ENCODE data around the gene NAALADL2.

NAALADL2 gene

GRCh38 chr3:175713268-175713667 lies 854.1 kb downstream of the NAALADL2 start:
- no peaks in the 10 kb centered on the region for H3K36me3 ChIP-seq (ENCODE audit: control insufficient read depth, insufficient read depth, low read length)
- no peak for DNase-seq (ENCODE audit: low read depth, low spot score)
- no peaks in the 10 kb centered on the region for H3K9me3 ChIP-seq (ENCODE audit: control insufficient read depth, insufficient read depth, low read length)
- no peaks in the 10 kb centered on the region for H3K27me3 ChIP-seq (ENCODE audit: control insufficient read depth, insufficient read depth, low read length)
- no peak overlapping the region for H3K4me3 ChIP-seq (ENCODE audit: low read length)
- H3K27ac ChIP-seq (ENCODE audit: low read length), result no peak overlapping the region
- no peaks in the 10 kb centered on the region for H3K4me1 ChIP-seq (ENCODE audit: control insufficient read depth, insufficient read depth, low read length)

DNA sequence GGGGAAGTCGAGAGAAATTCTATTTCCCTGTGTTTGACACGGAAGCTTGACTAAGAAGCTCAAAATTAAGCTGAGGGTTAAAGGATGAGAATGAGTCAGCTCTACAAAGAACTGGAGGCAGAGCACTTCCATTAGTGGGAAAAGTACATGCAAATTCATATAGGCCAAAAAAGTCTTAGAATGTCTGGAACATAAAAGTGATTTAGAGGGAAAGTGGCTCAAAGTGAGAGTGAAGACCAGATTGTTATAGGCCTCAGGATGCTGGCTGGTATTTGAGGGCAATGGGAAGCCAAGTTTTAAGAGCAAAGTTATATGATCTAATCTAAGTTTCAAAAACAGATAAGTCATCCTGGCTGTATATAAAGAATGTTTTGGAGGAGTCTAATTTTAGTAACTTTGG lies 857.3 kb downstream of the NAALADL2 start:
- DNase-seq (ENCODE audit: low read depth, low spot score), result no peak
- Histone ChIP-seq H3K4me1 (ENCODE audit: control insufficient read depth, insufficient read depth, low read length) (no peaks in the 10 kb centered on the region), H3K36me3 (ENCODE audit: control insufficient read depth, insufficient read depth, low read length) (no peaks in the 10 kb centered on the region), H3K4me3 (ENCODE audit: low read length) (no peak overlapping the region), H3K27me3 (ENCODE audit: control insufficient read depth, insufficient read depth, low read length) (no peaks in the 10 kb centered on the region), H3K9me3 (ENCODE audit: control insufficient read depth, insufficient read depth, low read length) (no peaks in the 10 kb centered on the region), H3K27ac (ENCODE audit: low read length) (no peak overlapping the region)
- no CpG with 5 or more reads among the region's 2 CpGs for WGBS (ENCODE audit: insufficient coverage, insufficient read length)

DNA sequence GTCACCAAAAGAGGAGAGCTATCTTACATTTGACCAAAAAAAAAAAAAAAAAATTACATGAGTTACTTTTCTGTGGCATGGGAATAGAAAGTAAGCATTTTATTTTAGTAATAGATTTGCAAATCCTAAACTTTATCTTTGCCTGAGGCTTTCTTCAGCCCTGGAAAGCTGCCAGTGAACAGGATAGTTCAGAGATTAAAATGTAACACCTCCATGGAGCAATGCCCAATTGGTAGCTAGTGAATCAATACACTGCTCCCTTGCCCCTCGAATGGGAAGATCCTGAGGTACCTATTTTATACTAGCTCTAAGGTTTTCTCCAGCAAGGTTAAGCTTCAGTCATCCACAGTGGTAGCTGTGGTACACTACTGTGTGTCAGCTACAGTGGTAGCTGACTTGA lies 867.1 kb downstream of the NAALADL2 start:
- no peak for DNase-seq (ENCODE audit: low read depth, low spot score)
- no peak overlapping the region for H3K27ac ChIP-seq (ENCODE audit: low read length)
- H3K36me3 ChIP-seq (ENCODE audit: control insufficient read depth, insufficient read depth, low read length), result no peaks in the 10 kb centered on the region
- no peaks in the 10 kb centered on the region for H3K4me1 ChIP-seq (ENCODE audit: control insufficient read depth, insufficient read depth, low read length)
- no peak overlapping the region for H3K4me3 ChIP-seq (ENCODE audit: low read length)
- no peaks in the 10 kb centered on the region for H3K27me3 ChIP-seq (ENCODE audit: control insufficient read depth, insufficient read depth, low read length)
- no CpG with 5 or more reads among the region's 1 CpG for WGBS (ENCODE audit: insufficient coverage, insufficient read length)
- no peaks in the 10 kb centered on the region for H3K9me3 ChIP-seq (ENCODE audit: control insufficient read depth, insufficient read depth, low read length)

DNA sequence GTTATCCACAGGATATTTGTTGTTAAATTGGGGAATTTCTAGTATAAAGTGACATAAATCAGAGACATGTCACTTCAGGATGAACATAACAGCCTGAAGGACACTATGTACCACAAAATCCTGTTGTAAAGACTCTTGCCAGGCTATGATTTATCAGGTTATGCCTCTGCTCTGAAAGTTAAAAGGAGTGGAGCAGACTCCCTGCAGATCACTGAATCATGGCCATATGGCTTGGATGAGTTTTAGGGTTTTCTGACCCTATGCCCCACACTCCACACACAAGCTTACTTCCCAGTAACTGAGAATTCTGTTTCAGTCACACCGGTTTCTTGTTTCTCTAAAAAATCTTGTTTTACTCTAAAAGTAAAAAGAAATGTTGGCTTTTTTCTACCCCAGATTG lies 869.4 kb downstream of the NAALADL2 start:
- no peak for DNase-seq (ENCODE audit: low read depth, low spot score)
- Histone ChIP-seq H3K4me1 (ENCODE audit: control insufficient read depth, insufficient read depth, low read length) (no peaks in the 10 kb centered on the region), H3K4me3 (ENCODE audit: low read length) (no peak overlapping the region), H3K27ac (ENCODE audit: low read length) (no peak overlapping the region), H3K27me3 (ENCODE audit: control insufficient read depth, insufficient read depth, low read length) (no peaks in the 10 kb centered on the region), H3K36me3 (ENCODE audit: control insufficient read depth, insufficient read depth, low read length) (no peaks in the 10 kb centered on the region), H3K9me3 (ENCODE audit: control insufficient read depth, insufficient read depth, low read length) (no peaks in the 10 kb centered on the region)
- no CpG with 5 or more reads among the region's 1 CpG for WGBS (ENCODE audit: insufficient coverage, insufficient read length)

DNA sequence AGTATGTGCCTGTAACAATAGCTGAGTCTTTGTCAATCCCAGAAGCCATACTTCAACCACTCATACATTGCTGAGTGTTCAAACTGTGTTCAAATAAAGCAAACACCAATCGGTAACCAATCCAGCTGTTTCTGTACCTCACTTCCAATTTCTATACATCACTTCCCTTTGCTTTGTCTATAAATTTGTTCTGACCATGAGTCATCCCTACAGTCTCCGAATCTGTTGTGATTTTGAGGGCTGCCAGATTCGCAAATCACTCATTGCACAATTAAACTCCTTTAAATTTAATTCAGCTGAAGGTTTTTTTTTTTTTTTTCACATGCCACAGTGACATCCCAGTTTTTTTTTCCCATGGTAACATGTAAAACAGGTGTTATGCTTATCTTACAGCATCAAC lies 870.3 kb downstream of the NAALADL2 start:
- Histone ChIP-seq H3K4me1 (ENCODE audit: control insufficient read depth, insufficient read depth, low read length) (no peaks in the 10 kb centered on the region), H3K36me3 (ENCODE audit: control insufficient read depth, insufficient read depth, low read length) (no peaks in the 10 kb centered on the region), H3K27me3 (ENCODE audit: control insufficient read depth, insufficient read depth, low read length) (no peaks in the 10 kb centered on the region), H3K4me3 (ENCODE audit: low read length) (no peak overlapping the region), H3K9me3 (ENCODE audit: control insufficient read depth, insufficient read depth, low read length) (no peaks in the 10 kb centered on the region), H3K27ac (ENCODE audit: low read length) (no peak overlapping the region)
- no CpG with 5 or more reads among the region's 3 CpGs for WGBS (ENCODE audit: insufficient coverage, insufficient read length)
- DNase-seq (ENCODE audit: low read depth, low spot score), result no peak

DNA sequence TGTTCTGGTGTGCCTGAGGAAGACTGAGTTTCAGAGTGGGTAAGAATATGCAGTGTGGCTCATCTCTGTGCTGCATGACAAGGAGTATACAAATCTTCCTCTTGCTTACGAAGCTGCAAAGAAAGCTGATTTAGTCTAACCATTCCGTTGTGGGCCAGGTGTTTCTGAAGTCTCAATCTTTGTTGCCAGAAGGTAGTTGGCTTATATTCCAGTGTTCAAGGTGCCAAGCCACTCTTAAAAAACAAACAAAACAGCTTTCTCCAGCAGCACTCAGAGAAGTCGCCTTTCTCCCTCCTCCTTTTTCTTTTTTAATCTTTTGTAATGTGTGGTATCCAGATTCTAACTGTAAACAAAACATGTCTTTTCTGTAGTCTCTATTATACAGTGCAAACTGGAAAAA lies 872.4 kb downstream of the NAALADL2 start:
- Histone ChIP-seq H3K9me3 (ENCODE audit: control insufficient read depth, insufficient read depth, low read length) (no peaks in the 10 kb centered on the region), H3K27me3 (ENCODE audit: control insufficient read depth, insufficient read depth, low read length) (no peaks in the 10 kb centered on the region), H3K36me3 (ENCODE audit: control insufficient read depth, insufficient read depth, low read length) (no peaks in the 10 kb centered on the region), H3K4me3 (ENCODE audit: low read length) (no peak overlapping the region), H3K4me1 (ENCODE audit: control insufficient read depth, insufficient read depth, low read length) (no peaks in the 10 kb centered on the region), H3K27ac (ENCODE audit: low read length) (no peak overlapping the region)
- no peak for DNase-seq (ENCODE audit: low read depth, low spot score)
- no CpG with 5 or more reads among the region's 3 CpGs for WGBS (ENCODE audit: insufficient coverage, insufficient read length)

GRCh38 chr3:175732017-175732416 lies 872.9 kb downstream of the NAALADL2 start:
- Histone ChIP-seq H3K27ac (ENCODE audit: low read length) (no peak overlapping the region), H3K36me3 (ENCODE audit: control insufficient read depth, insufficient read depth, low read length) (no peaks in the 10 kb centered on the region), H3K9me3 (ENCODE audit: control insufficient read depth, insufficient read depth, low read length) (no peaks in the 10 kb centered on the region), H3K4me1 (ENCODE audit: control insufficient read depth, insufficient read depth, low read length) (no peaks in the 10 kb centered on the region), H3K4me3 (ENCODE audit: low read length) (no peak overlapping the region), H3K27me3 (ENCODE audit: control insufficient read depth, insufficient read depth, low read length) (no peaks in the 10 kb centered on the region)
- no peak for DNase-seq (ENCODE audit: low read depth, low spot score)
- no CpG with 5 or more reads among the region's 2 CpGs for WGBS (ENCODE audit: insufficient coverage, insufficient read length)

DNA sequence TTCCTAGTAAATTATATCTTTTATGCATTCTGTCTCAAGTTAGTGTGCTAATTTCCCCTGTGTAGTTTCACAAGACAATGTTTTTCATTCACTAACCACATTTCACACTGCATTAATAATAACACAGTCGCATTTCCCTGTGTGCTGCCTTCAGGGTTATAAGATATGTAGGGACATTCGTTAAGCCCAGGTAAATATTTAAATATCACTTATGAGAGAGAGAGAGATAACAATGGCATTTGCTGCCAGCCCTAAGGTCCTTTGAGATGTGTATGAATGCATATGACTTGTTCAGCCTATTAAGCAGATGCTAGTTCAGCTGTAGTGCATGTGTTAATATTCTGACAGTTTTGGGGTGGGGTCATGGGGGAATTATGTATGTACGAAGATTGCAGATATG lies 876.7 kb downstream of the NAALADL2 start:
- DNase-seq (ENCODE audit: low read depth, low spot score), result no peak
- WGBS (ENCODE audit: insufficient coverage, insufficient read length), result no CpG with 5 or more reads among the region's 3 CpGs
- no peaks in the 10 kb centered on the region for H3K9me3 ChIP-seq (ENCODE audit: control insufficient read depth, insufficient read depth, low read length)
- H3K4me3 ChIP-seq (ENCODE audit: low read length), result no peak overlapping the region
- no peaks in the 10 kb centered on the region for H3K4me1 ChIP-seq (ENCODE audit: control insufficient read depth, insufficient read depth, low read length)
- H3K36me3 ChIP-seq (ENCODE audit: control insufficient read depth, insufficient read depth, low read length), result no peaks in the 10 kb centered on the region
- H3K27ac ChIP-seq (ENCODE audit: low read length), result no peak overlapping the region
- no peaks in the 10 kb centered on the region for H3K27me3 ChIP-seq (ENCODE audit: control insufficient read depth, insufficient read depth, low read length)

GRCh38 chr3:175737646-175738572 lies 878.8 kb downstream of the NAALADL2 start:
- H3K4me3 ChIP-seq (ENCODE audit: low read length), result no peak overlapping the region
- H3K9me3 ChIP-seq (ENCODE audit: control insufficient read depth, insufficient read depth, low read length), result no peaks in the 10 kb centered on the region
- no peaks in the 10 kb centered on the region for H3K36me3 ChIP-seq (ENCODE audit: control insufficient read depth, insufficient read depth, low read length)
- H3K4me1 ChIP-seq (ENCODE audit: control insufficient read depth, insufficient read depth, low read length), result no peaks in the 10 kb centered on the region
- no CpG with 5 or more reads among the region's 7 CpGs for WGBS (ENCODE audit: insufficient coverage, insufficient read length)
- DNase-seq (ENCODE audit: low read depth, low spot score), result no peak
- no peak overlapping the region for H3K27ac ChIP-seq (ENCODE audit: low read length)
- H3K27me3 ChIP-seq (ENCODE audit: control insufficient read depth, insufficient read depth, low read length), result no peaks in the 10 kb centered on the region

- H3K4me3 ChIP-seq (ENCODE audit: low read length), result no peak overlapping the region
- no peaks in the 10 kb centered on the region for H3K36me3 ChIP-seq (ENCODE audit: control insufficient read depth, insufficient read depth, low read length)
- no CpG with 5 or more reads among the region's 4 CpGs for WGBS (ENCODE audit: insufficient coverage, insufficient read length)
- H3K27me3 ChIP-seq (ENCODE audit: control insufficient read depth, insufficient read depth, low read length), result no peaks in the 10 kb centered on the region
- H3K9me3 ChIP-seq (ENCODE audit: control insufficient read depth, insufficient read depth, low read length), result no peaks in the 10 kb centered on the region
- no peaks in the 10 kb centered on the region for H3K4me1 ChIP-seq (ENCODE audit: control insufficient read depth, insufficient read depth, low read length)
- H3K27ac ChIP-seq (ENCODE audit: low read length), result no peak overlapping the region
- DNase-seq (ENCODE audit: low read depth, low spot score), result no peak
Measured at GRCh38 chr3:175741951-175742350, 882.8 kb downstream of the NAALADL2 start.

Measured in iPS DF 6.9 (cell line).